ENCODE results near the gene CD40. TPM values are rescaled to one million over a fixed set of nuclear protein-coding genes. Genes with fewer than 3 reads are reported as not detected.
A peak's percentile ranks its signal among the peaks of the same experiment; 100 is the strongest.

The CD40 gene
- total and polyA plus RNA-seq, 2 of the 8 experiments (the other 6 are each of a cell fraction or from before 2014, with no cell fraction given), result 14.5 to 18.8 TPM

DNA sequence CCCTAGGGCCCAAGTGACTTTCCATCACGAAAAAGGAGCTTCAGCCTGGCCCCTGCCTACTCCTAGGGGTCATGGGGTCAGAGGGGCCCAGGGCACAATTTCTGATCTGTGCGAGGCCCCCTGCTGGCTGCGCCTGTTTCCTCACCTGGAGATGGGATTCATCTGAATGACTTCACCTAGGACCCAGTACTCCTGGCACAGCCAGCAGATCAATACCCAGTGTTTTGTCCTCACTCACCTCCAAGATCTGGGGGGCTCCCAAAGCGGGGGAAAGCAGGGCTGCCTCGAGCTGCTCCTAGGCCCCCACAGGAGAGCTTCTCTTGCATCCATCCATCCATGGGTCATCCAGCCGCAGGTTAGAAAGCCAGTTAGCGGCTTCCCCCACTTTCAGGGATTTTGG lies 33.8 kb downstream of the CD40 start (continued):
- TF ChIP-seq, protein P1, sequence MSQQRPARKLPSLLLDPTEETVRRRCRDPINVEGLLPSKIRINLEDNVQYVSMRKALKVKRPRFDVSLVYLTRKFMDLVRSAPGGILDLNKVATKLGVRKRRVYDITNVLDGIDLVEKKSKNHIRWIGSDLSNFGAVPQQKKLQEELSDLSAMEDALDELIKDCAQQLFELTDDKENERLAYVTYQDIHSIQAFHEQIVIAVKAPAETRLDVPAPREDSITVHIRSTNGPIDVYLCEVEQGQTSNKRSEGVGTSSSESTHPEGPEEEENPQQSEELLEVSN (IDR thresholded peaks at IDR 0.05), result no peak
- TF ChIP-seq, protein P2, sequence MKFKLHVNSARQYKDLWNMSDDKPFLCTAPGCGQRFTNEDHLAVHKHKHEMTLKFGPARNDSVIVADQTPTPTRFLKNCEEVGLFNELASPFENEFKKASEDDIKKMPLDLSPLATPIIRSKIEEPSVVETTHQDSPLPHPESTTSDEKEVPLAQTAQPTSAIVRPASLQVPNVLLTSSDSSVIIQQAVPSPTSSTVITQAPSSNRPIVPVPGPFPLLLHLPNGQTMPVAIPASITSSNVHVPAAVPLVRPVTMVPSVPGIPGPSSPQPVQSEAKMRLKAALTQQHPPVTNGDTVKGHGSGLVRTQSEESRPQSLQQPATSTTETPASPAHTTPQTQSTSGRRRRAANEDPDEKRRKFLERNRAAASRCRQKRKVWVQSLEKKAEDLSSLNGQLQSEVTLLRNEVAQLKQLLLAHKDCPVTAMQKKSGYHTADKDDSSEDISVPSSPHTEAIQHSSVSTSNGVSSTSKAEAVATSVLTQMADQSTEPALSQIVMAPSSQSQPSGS (IDR thresholded peaks at IDR 0.05; ENCODE audit: low read length), result no peak
- TF ChIP-seq EZH2 (IDR thresholded peaks at IDR 0.05; ENCODE audit: low read depth, low read length, severe bottlenecking), result no peak
- TF ChIP-seq, protein P3, sequence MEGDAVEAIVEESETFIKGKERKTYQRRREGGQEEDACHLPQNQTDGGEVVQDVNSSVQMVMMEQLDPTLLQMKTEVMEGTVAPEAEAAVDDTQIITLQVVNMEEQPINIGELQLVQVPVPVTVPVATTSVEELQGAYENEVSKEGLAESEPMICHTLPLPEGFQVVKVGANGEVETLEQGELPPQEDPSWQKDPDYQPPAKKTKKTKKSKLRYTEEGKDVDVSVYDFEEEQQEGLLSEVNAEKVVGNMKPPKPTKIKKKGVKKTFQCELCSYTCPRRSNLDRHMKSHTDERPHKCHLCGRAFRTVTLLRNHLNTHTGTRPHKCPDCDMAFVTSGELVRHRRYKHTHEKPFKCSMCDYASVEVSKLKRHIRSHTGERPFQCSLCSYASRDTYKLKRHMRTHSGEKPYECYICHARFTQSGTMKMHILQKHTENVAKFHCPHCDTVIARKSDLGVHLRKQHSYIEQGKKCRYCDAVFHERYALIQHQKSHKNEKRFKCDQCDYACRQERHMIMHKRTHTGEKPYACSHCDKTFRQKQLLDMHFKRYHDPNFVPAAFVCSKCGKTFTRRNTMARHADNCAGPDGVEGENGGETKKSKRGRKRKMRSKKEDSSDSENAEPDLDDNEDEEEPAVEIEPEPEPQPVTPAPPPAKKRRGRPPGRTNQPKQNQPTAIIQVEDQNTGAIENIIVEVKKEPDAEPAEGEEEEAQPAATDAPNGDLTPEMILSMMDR (IDR thresholded peaks at IDR 0.05; ENCODE audit: control extremely low read depth in 1 of 3, insufficient read depth in 1 of 3, low read depth in 1 of 3, low read length in 3 of 3), result peak; percentile 57 to 67 (median 66)

All from H1 (cell line).